Thyroid gland (tissue), 4 donors: Measurements from ENCODE around the gene ABCA5. TPM values are rescaled to one million over a fixed set of nuclear protein-coding genes. Genes with fewer than 3 reads are reported as not detected.

Experiments
- DNase-seq, 2 donors: peaks; one replicate each; pipeline ENCODE4 v3.0.0-alpha.2; 2019
- H3K27ac ChIP-seq, 3 donors: fragments of 200-600 bp; sonication (generic); 1 replicate in 2 of 3; 2 replicates in 1 of 3; pipeline ENCODE4 v1.5.1; 2016 to 2019; ENCODE audit warnings: mild to moderate bottlenecking in 1 of 3, moderate library complexity in 1 of 3
- H3K27me3 ChIP-seq: fragments of 200-600 bp; sonication (generic); one replicate; pipeline ENCODE4 v1.5.1; 2019
- H3K36me3 ChIP-seq, 2 donors: fragments of 200-600 bp; sonication (generic); one replicate each; pipeline ENCODE4 v1.5.1; 2016 to 2019
- H3K4me1 ChIP-seq, 2 donors: fragments of 200-600 bp; sonication (generic); one replicate each; pipeline ENCODE4 v1.5.1; 2017 to 2019
- H3K4me3 ChIP-seq, 3 donors: fragments of 200-600 bp; sonication (generic); replicated peaks in 1 of 3; 1 replicate in 2 of 3; 2 replicates in 1 of 3; pipeline ENCODE4 v1.5.1; 2016; ENCODE audit warnings: mild to moderate bottlenecking in 1 of 3
- H3K9me3 ChIP-seq: fragments of 200-600 bp; sonication (generic); one replicate; pipeline ENCODE4 v1.5.1; 2017
- CTCF ChIP-seq, 6 experiments: fragments of 200-600 bp in 3 of 6; fragments of 450-650 bp in 3 of 6; sonication (generic) in 3 of 6; IDR thresholded peaks; one replicate each; pipeline ENCODE4 v1.5.1; 2016 to 2019; ENCODE audit warnings: antibody characterized with exemption in 6 of 6, mild to moderate bottlenecking in 2 of 6, inconsistent platforms in 1 of 6, moderate library complexity in 1 of 6
- POLR2A ChIP-seq, 2 donors: fragments of 450-650 bp; IDR thresholded peaks; one replicate each; pipeline ENCODE4 v1.6.1; 2017; ENCODE audit warnings: antibody characterized with exemption in 2 of 2, mild to moderate bottlenecking in 2 of 2, moderate library complexity in 1 of 2
- WGBS, 2 donors: methylation state at CpG; one replicate each; pipeline ENCODE4 v1.1.5; 2017; 5-methylcytosine and 5-hydroxymethylcytosine counted together
- intact Hi-C: fragments of 100-400 bp; cut with DNase I; formaldehyde crosslinking; loops from one replicate; pipeline ENCODE4 v1.15.1; 2023
- total RNA-seq, 4 donors: library from RNA; depleted of rRNA; stranded (reverse); fragments of >200 nt; gene quantifications; one replicate each; pipeline ENCODE4 v1.2.3, GENCODE V29; 2016

The ABCA5 gene
- total RNA-seq, 4 donors from 2014 or later, result 39.2 to 69.0 (median 52.3) TPM

GRCh38 chr17:69235338-69236058, 91.4 kb downstream of the ABCA5 start:
- intact Hi-C loops, result loop anchor here (5.0 kb wide), 1 partner anchor 458 kb away; no protein-coding TSS in a partner anchor
- Histone ChIP-seq H3K9me3 (no peaks in the 10 kb centered on the region), H3K4me1 (no peaks in the 10 kb centered on the region), H3K4me3 (no peak overlapping the region), H3K36me3 (no peaks in the 10 kb centered on the region), H3K27ac (no peak overlapping the region), H3K27me3 (no peaks in the 10 kb centered on the region)
- DNase-seq, result peak; percentile 72 to 80
- 5 to 12% methylated on average over 1 of the region's 1 CpG for WGBS, 2 donors
- TF ChIP-seq POLR2A (IDR thresholded peaks at IDR 0.05) (no peak), CTCF (IDR thresholded peaks at IDR 0.05) (peak; percentile 54 to 81 (median 66))

GRCh38 chr17:69232650-69233049, 94.3 kb downstream of the ABCA5 start:
- Histone ChIP-seq H3K36me3 (no peaks in the 10 kb centered on the region), H3K9me3 (no peaks in the 10 kb centered on the region), H3K4me1 (no peaks in the 10 kb centered on the region), H3K4me3 (no peak overlapping the region), H3K27me3 (no peaks in the 10 kb centered on the region), H3K27ac (no peak overlapping the region)
- DNase-seq, result no peak
- TF ChIP-seq CTCF (IDR thresholded peaks at IDR 0.05), result no peak
- no peak for TF ChIP-seq POLR2A (IDR thresholded peaks at IDR 0.05)
- intact Hi-C loops, result no loop called here

- Histone ChIP-seq H3K27me3 (no peaks in the 10 kb centered on the region), H3K27ac (no peak overlapping the region), H3K4me1 (no peaks in the 10 kb centered on the region), H3K9me3 (no peaks in the 10 kb centered on the region), H3K36me3 (no peaks in the 10 kb centered on the region), H3K4me3 (no peak overlapping the region)
- TF ChIP-seq POLR2A (IDR thresholded peaks at IDR 0.05) (no peak), CTCF (IDR thresholded peaks at IDR 0.05) (no peak)
- 87 to 89% methylated on average over 1 of the region's 1 CpG for WGBS, 2 donors
- intact Hi-C loops, result no loop called here
- no peak for DNase-seq
These were observed 95.4 kb downstream of the ABCA5 start for GRCh38 chr17:69231521-69231920.

GRCh38 chr17:69230939-69231338, 96.0 kb downstream of the ABCA5 start:
- Histone ChIP-seq H3K27me3 (no peaks in the 10 kb centered on the region), H3K27ac (no peak overlapping the region), H3K36me3 (no peaks in the 10 kb centered on the region), H3K4me3 (no peak overlapping the region), H3K9me3 (no peaks in the 10 kb centered on the region), H3K4me1 (no peaks in the 10 kb centered on the region)
- no peak for DNase-seq
- intact Hi-C loops, result no loop called here
- WGBS, 2 donors, result 97 to 100% methylated on average over 3 of the region's 3 CpGs
- TF ChIP-seq POLR2A (IDR thresholded peaks at IDR 0.05) (no peak), CTCF (IDR thresholded peaks at IDR 0.05) (no peak)

GRCh38 chr17:69228576-69228975, 98.4 kb downstream of the ABCA5 start, which contains the start of gene ABCA10:
Gene ABCA10 (minus strand): TSS chr17:69228824. CDS start chr17:69225358, 3,466 bp downstream.
- Histone ChIP-seq H3K9me3 (no peaks in the 10 kb centered on the region), H3K4me3 (no peak within 1 kb of the TSS), H3K27ac (peak within 1 kb of the TSS in 2 of 3 donors; percentile 13 to 29), H3K36me3 (no peaks in the 10 kb centered on the region), H3K27me3 (no peaks in the 10 kb centered on the region), H3K4me1 (no peaks in the 10 kb centered on the region)
- TF ChIP-seq CTCF (IDR thresholded peaks at IDR 0.05) (no peak), POLR2A (IDR thresholded peaks at IDR 0.05) (no peak)
- intact Hi-C loops, result no loop called here
- no peak for DNase-seq
- WGBS, 2 donors, result 63 to 71% methylated on average over 1 of the region's 1 CpG
